ENCODE measurements around the gene ZMYND19.
A peak's percentile ranks its signal among the peaks of the same experiment; 100 is the strongest.
"Not testable (repeated sequence)": the region's sequence is repeated elsewhere in the genome, so short reads cannot be mapped to it uniquely, and the experiment has no call there.

ZMYND19 gene

GRCh38 chr9:137590469-137591383 is at the start of gene ZMYND19:
ZMYND19 (minus strand) TSS chr9:137590512; CDS start chr9:137590263, 249 bp downstream.
- peak; percentile 88 for DNase-seq

GRCh38 chr9:137639303-137640051 is 49.2 kb upstream of the ZMYND19 start:
- no peak for DNase-seq

- DNase-seq = no peak
Measured at GRCh38 chr9:137638680-137639079, 48.4 kb upstream of the ZMYND19 start.

- no peak for DNase-seq
Measured at GRCh38 chr9:137634016-137634415, 43.7 kb upstream of the ZMYND19 start.

- DNase-seq = no peak
Measured at GRCh38 chr9:137632230-137633161, 42.2 kb upstream of the ZMYND19 start.

DNA sequence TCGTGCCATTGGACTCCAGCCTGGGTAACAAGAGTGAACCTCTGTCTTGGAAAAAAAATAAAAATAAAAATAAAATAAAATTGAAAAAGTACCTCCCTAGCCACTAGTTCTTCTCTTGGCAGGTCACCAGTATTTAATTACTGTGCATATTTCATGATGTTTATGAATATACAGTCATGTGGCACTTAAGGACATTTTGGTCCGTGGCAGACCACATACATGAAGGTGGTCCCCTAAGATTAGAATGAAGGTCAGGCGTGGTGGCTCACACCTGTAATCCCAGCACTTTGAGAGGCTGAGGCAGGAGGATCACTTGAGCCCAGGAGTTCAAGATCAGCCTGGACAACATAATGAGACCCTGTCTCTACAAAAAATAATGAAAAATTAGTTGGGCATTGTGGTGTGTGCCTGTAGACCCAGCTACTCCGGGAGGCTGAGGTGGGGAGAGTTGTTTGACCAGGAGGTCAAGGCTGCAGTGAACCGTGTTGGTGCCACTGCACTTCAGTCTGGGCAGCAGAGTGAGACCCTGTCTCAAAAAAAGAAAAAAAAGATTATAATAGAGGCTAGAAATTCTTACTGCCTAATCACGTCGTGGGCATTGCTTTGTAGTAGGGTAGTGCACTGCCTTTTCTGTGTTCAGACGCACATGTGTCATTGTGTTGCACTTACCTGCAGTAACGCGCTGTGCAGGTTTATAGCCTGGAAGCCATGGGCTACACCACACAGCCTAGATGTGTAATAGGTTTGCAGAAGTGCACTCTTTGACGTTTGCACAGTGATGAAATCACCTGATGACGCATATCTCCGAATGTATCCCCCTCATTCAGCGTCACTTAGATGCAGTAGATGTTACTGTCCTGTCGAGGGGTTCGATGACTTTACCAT is 41.3 kb upstream of the ZMYND19 start:
- no peak for DNase-seq

DNA sequence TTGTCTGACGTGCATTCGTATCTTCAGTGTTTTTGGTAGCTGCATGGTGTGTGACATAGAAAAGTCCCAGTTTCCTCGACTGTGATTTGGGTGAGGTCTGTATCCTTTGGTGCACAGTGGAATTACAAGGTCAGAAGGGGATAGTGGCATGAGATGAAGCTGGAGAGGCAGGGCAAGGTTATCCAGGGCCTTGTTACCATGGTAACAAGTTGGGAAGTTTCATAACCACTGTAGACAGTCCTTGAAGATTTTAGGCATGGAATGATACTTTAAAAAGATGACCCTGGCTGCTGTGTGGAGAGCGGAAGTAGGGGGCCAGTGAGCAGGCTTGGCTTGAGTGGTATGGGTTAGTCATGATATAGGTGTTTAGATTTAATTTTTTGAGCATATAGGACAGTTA is 40.4 kb upstream of the ZMYND19 start:
- DNase-seq = no peak

- DNase-seq = no peak
Measured at GRCh38 chr9:137630126-137630525, 39.8 kb upstream of the ZMYND19 start.

GRCh38 chr9:137627406-137627805 is 37.1 kb upstream of the ZMYND19 start:
- DNase-seq = not testable (repeated sequence)

GRCh38 chr9:137626464-137626863 is 36.2 kb upstream of the ZMYND19 start:
- DNase-seq = no peak

DNA sequence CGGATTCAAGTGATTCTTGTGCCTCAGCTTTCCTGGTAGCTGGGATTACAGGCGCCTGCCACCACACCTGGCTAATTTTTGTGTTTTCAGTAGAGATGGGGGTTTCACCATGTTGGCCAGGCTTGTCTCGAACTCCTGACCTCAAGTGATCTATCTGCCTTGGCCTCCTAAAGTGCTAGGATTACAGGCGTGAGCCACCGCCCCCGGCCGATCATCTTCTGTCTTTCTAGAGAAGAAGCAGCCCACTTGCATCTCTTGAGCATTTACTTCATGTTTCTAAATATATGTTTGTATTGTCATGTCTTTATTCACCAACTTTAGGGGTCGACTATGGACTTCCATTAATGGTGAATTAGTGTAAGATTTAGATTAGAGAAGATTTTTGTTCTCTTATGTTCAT is 31.9 kb upstream of the ZMYND19 start:
- DNase-seq = not testable (repeated sequence)

DNA sequence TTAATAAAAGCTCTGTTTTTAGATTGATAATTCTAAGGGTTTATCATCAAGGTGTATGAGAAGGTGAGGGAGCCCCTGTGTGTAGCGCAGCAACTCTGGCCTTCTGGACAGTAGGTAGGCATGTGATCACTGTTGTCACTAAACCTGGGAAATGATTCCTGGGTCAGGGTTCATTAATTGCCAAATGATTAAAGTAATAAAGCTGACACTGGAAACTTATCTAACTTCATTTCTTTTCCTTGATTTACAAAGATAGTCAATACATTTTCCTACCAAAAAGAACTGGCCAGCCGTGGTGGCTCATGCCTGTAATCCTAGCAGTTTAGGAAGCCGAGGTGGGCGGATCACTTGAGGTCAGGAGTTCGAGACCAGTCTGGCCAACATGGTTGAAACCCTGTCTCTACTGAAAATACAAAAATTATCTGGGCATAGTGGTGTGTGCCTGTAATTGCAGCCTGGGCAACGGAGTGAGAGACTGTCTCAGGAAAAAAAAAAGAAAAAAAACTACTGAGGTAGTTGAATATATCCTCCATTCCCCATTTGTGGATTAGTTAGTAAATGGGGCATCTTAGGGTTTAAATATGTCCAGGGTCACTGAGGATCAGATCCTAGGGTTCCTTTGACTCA is 30.9 kb upstream of the ZMYND19 start:
- DNase-seq = no peak

- no peak for DNase-seq
Measured at GRCh38 chr9:137620581-137620980, 30.3 kb upstream of the ZMYND19 start.

- no peak for DNase-seq
Measured at GRCh38 chr9:137620048-137620405, 29.7 kb upstream of the ZMYND19 start.

- DNase-seq = no peak
Measured at GRCh38 chr9:137619240-137620047, 29.1 kb upstream of the ZMYND19 start.

DNA sequence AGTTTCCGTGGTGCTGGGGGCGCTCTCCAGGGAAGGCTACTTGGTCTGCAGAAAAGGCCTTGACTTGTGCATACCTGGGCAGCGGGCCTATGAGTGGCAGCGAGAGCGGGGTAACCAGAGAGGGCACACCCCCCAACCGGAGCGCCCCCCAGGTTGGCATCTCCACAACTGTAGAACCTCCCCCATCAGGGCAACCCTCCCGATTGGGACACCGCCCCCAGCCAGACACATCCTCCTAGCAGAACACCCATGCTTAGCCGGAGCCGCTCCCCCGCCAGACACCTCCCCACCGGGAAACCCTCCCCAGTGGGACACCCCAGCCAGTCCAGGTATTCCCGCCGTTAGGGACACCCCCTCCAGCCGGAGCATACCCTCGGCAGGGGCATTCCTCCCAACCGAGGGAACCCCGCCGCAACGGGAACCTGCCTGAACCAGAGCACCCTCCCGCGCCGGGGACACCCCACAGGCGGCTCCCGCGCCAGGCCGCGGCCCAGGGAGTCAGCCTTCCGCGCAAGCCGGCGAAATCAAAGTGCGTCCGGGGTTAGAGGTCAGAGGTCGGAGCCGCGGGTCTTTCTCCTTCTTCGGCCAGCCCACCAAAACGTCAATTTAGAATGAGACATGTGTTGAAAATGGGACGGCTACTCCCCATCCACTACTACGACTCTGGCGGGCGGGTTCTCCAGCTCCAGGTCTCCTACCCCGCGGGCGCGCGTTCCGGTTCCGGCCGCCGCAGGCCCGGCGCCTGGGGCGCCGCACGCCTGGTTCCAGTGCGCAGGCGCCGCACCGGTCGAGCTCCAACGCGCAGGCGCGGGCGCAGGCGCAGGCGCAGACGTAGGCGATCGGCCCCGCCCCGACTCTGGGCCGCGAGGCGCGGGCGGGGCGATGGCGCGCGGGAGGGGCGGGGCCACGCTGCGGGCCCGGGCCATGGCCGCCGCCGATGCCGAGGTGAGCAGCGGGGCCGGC is 28.1 kb upstream of the ZMYND19 start, which contains the start of gene EHMT1:
Gene EHMT1, plus strand, starts transcription at position 901 of the 963 bp plus-strand sequence. Its CDS starts 24 bp downstream, at position 925.
- DNase-seq = peak; percentile 87

DNA sequence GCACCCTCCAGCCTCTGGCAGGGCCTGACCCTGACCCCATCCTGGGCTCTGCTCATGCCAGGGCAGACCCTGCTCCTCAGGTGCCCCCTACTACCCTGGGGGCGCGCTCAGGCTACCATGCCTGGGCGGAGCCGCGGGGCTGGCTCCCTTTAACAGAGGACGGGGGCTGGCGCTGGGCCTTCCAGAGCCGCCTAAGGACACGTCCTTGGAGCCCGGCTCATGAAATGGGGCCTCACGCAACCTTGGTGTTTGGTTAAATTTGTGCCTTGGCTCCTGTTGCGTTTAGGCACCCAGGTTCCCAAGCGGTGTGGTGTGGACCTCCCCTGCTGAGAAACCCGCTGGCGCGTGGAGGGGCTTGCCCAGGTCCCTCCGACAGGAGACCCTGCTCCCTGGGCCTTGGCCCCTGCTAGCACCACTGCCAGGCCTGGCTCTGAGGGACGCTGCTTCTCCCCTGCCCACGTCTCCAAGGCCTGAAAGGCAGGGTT is 25.1 kb upstream of the ZMYND19 start:
- DNase-seq = no peak

DNA sequence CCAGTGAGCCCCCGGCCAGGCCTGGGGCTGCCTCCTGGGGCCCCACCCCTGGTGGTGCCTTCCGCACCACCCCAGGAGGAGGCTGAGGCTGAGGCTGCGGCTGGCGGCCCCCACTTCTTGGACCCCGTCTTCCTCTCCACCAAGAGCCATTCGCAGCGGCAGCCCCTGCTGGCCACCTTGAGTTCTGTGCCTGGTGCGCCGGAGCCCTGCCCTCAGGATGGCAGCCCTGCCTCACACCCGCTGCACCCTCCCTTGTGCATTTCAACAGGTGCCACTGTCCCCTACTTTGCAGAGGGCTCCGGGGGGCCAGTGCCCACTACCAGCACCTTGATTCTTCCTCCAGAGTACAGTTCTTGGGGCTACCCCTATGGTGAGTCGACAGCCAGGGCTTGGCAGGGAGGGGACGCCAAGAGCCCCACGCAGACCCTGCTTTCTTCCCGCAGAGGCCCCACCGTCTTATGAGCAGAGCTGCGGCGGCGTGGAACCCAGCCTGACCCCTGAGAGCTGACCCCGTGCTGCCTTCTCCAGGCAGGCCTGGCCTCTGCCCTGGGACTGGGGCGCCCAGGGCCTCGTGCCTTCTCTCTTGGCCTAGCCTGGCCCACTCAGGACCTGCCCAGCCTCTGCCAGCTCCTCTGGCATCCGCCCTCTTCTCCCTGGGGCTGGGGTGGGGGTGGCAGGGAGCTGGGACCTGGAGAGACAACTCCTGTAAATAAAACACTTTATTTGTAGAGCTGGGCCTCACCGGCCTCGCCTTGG is 24.5 kb upstream of the ZMYND19 start:
- no peak for DNase-seq
